K562 (cell line): ENCODE measurements around the gene METTL23. TPM values are rescaled to one million over a fixed set of nuclear protein-coding genes. Genes with fewer than 3 reads are reported as not detected.
A peak's percentile ranks its signal among the peaks of the same experiment; 100 is the strongest.

ENCODE experiments used
- BMI1 ChIP-seq: fragments of 150-350 bp; IDR thresholded peaks from 2 replicates; pipeline ENCODE4 v1.6.1; 2014; ENCODE audit warnings: low read length
- CBX3 ChIP-seq, 2 experiments: IDR thresholded peaks; 1 replicate in 1 of 2; 2 replicates in 1 of 2; pipeline ENCODE4 v1.6.1; 2012; ENCODE audit warnings: inconsistent platforms in 2 of 2, low read length in 2 of 2, borderline replicate concordance in 1 of 2, control low read depth in 1 of 2
- HDGF ChIP-seq: fragments of 450-650 bp; IDR thresholded peaks from 2 replicates; pipeline ENCODE4 v1.6.1; 2016
- MLX ChIP-seq, 2 experiments: fragments of 450-650 bp in 1 of 2; sonication (generic) in 1 of 2; formaldehyde crosslinking; conservative IDR thresholded peaks; 2 replicates each; pipeline versions ENCODE4 v1.4.0 to v1.8.1; 2020 to 2022; ENCODE audit warnings: mild to moderate bottlenecking in 1 of 2, missing genetic modification reagents in 1 of 2
- MTF1 ChIP-seq: fragments of 250-450 bp; sonication (Bioruptor Pico); IDR thresholded peaks from 2 replicates; pipeline ENCODE4 v1.9.0; 2021; ENCODE audit warnings: moderate library complexity, mild to moderate bottlenecking, inconsistent platforms, borderline replicate concordance
- NCOR1 ChIP-seq: fragments of 450-650 bp; IDR thresholded peaks from 2 replicates; pipeline ENCODE4 v1.6.1; 2016; ENCODE audit warnings: mild to moderate bottlenecking, moderate library complexity
- PHB ChIP-seq: fragments of 250-450 bp; sonication (Bioruptor Pico); IDR thresholded peaks from 2 replicates; pipeline ENCODE4 v1.5.0; 2021
- PRMT5 ChIP-seq: sonication (generic); formaldehyde crosslinking; IDR thresholded peaks from 2 replicates; pipeline ENCODE4 v1.5.0; 2020; ENCODE audit warnings: missing genetic modification reagents
- RAD21 ChIP-seq, 2 experiments: fragments of 250-450 bp in 1 of 2; fragments of 450-650 bp in 1 of 2; sonication (Bioruptor Pico) in 1 of 2; formaldehyde crosslinking in 1 of 2; IDR thresholded peaks in 1 of 2; conservative IDR thresholded peaks in 1 of 2; 2 replicates each; pipeline versions ENCODE4 v1.4.0 to v1.8.0; 2020 to 2022; ENCODE audit warnings: mild to moderate bottlenecking in 2 of 2, moderate library complexity in 1 of 2
- SMAD4 ChIP-seq: fragments of 250-450 bp; sonication (Bioruptor Pico); conservative IDR thresholded peaks from 2 replicates; pipeline ENCODE4 v1.8.0; 2021; ENCODE audit warnings: inconsistent platforms, mild to moderate bottlenecking, moderate library complexity
- TAF15 ChIP-seq: fragments of 200-400 bp; formaldehyde crosslinking; IDR thresholded peaks from 2 replicates; pipeline ENCODE4 v1.6.1; 2017; ENCODE audit warnings: mild to moderate bottlenecking, low read depth, low read length, moderate library complexity
- ZKSCAN1 ChIP-seq: fragments of 150-350 bp; IDR thresholded peaks from 2 replicates; pipeline ENCODE4 v1.6.1; 2016; ENCODE audit warnings: low read depth, low read length
- ZNF212 ChIP-seq: fragments of 450-650 bp; formaldehyde crosslinking; IDR thresholded peaks from 2 replicates; pipeline ENCODE4 v1.4.0; 2020; ENCODE audit warnings: mild to moderate bottlenecking
- polyA plus RNA-seq, 8 experiments: library from polyadenylated mRNA; depleted of rRNA in 4 of 8; stranded (reverse) in 5 of 8; unstranded in 3 of 8; fragments of >200 nt; fragmentation: Nextera tagmentation in 2 of 8; fragmentation: Illumina TruSeq in 1 of 8; extraction: Ambion mirVana in 2 of 8; extraction: Trizol in 1 of 8; gene quantifications; 2 replicates each; pipeline versions ENCODE4 v1.2.1 to v1.2.3, GENCODE V29; 2011 to 2014; ENCODE audit warnings: inconsistent platforms in 1 of 8, missing spikeins in 1 of 8
- total RNA-seq, 7 experiments: library from RNA; depleted of rRNA in 6 of 7; stranded (reverse); fragments of >200 nt in 6 of 7; fragmentation: Illumina TruSeq in 2 of 7; extraction: Trizol in 2 of 7; gene quantifications; 2 replicates each; pipeline versions ENCODE4 v1.2.1 to v1.2.3, GENCODE V29; 2011 to 2021; ENCODE audit warnings: low replicate concordance in 1 of 7
- TF ChIP-seq, protein P1 (sequence below): sonication (generic); formaldehyde crosslinking; IDR thresholded peaks from 2 replicates; pipeline ENCODE4 v1.8.1; 2022; ENCODE audit warnings: missing genetic modification reagents
- TF ChIP-seq, protein P2 (sequence below): fragments of 250-450 bp; sonication (Bioruptor Pico); IDR thresholded peaks from 2 replicates; pipeline ENCODE4 v1.8.0; 2021; ENCODE audit warnings: moderate library complexity, mild to moderate bottlenecking, inconsistent platforms

The METTL23 gene
- total and polyA plus RNA-seq, 9 of the 15 experiments (the other 6 are each of a cell fraction or from before 2014, with no cell fraction given), result 29.4 to 67.3 (median 41.6) TPM

- TF ChIP-seq, protein P1, sequence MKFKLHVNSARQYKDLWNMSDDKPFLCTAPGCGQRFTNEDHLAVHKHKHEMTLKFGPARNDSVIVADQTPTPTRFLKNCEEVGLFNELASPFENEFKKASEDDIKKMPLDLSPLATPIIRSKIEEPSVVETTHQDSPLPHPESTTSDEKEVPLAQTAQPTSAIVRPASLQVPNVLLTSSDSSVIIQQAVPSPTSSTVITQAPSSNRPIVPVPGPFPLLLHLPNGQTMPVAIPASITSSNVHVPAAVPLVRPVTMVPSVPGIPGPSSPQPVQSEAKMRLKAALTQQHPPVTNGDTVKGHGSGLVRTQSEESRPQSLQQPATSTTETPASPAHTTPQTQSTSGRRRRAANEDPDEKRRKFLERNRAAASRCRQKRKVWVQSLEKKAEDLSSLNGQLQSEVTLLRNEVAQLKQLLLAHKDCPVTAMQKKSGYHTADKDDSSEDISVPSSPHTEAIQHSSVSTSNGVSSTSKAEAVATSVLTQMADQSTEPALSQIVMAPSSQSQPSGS, result no peak
- TF ChIP-seq MLX (CRISPR knock-in tag; conservative IDR thresholded peaks at IDR 0.05) (0 out of 4 replicates have a peak, but pooled peaks have one; percentile 4 to 56), HDGF (no peak), MTF1 (CRISPR knock-in tag) (no peak), ZNF212 (CRISPR knock-in tag) (no peak), ZKSCAN1 (peak; percentile 24; the same call in 1 of the 2 replicates), NCOR1 (peak; percentile 68), BMI1 (no peak), PRMT5 (CRISPR knock-in tag) (no peak), TAF15 (no peak), RAD21 (CRISPR knock-in tag; conservative IDR thresholded peaks at IDR 0.05 in 1 of 2, IDR thresholded peaks at IDR 0.05 in 1 of 2) (no peak), SMAD4 (CRISPR knock-in tag) (no peak), PHB (peak; percentile 93), CBX3 (IDR thresholded peaks at IDR 0.05; ENCODE audit: borderline replicate concordance in 1 of 2, low read length in 2 of 2) (no peak; a peak in 1 of 3 replicates)
- TF ChIP-seq, protein P2, sequence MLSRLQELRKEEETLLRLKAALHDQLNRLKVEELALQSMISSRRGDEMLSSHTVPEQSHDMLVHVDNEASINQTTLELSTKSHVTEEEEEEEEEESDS (CRISPR knock-in tag), result no peak
These were observed 10.5 kb downstream of the METTL23 start, which contains the start of gene SRSF2 (continued) for GRCh38 chr17:76737082-76737675.
